HepG2 (cell line): ENCODE results near the gene AHSA1. TPM values are rescaled to one million over a fixed set of nuclear protein-coding genes. Genes with fewer than 3 reads are reported as not detected.

Source experiments
- CENPX ChIP-seq: sonication (generic); formaldehyde crosslinking; IDR thresholded peaks from 2 replicates; pipeline ENCODE4 v1.9.0; 2021; ENCODE audit warnings: mild to moderate bottlenecking, missing genetic modification reagents, moderate library complexity
- CTCF ChIP-seq: sonication (generic); formaldehyde crosslinking; IDR thresholded peaks from 2 replicates; pipeline ENCODE4 v1.5.0; 2020; ENCODE audit warnings: mild to moderate bottlenecking, missing genetic modification reagents, moderate library complexity
- GATAD2A ChIP-seq: IDR thresholded peaks from 2 replicates; pipeline ENCODE4 v1.6.1; 2016
- HNRNPH1 ChIP-seq: fragments of 200-400 bp; formaldehyde crosslinking; optimal IDR thresholded peaks from 2 replicates; pipeline ENCODE3; 2017; ENCODE audit warnings: mild to moderate bottlenecking, low read depth, low read length
- HOXD1 ChIP-seq: sonication (generic); formaldehyde crosslinking; IDR thresholded peaks from 2 replicates; pipeline ENCODE4 v1.5.0; 2020; ENCODE audit warnings: missing genetic modification reagents
- ISX ChIP-seq: sonication (generic); formaldehyde crosslinking; conservative IDR thresholded peaks from 2 replicates; pipeline ENCODE4 v1.5.0; 2020; ENCODE audit warnings: missing genetic modification reagents
- KDM1A ChIP-seq: IDR thresholded peaks from 2 replicates; pipeline ENCODE4 v1.6.1; 2016; ENCODE audit warnings: missing compliant biosample characterization
- MXI1 ChIP-seq: IDR thresholded peaks from 3 replicates; pipeline ENCODE4 v1.6.1; 2012; ENCODE audit warnings: low read depth, low read length, inconsistent platforms, borderline replicate concordance
- NCOA1 ChIP-seq: sonication (generic); formaldehyde crosslinking; IDR thresholded peaks from 2 replicates; pipeline ENCODE4 v1.9.0; 2021; ENCODE audit warnings: missing genetic modification reagents
- NFRKB ChIP-seq: fragments of 450-650 bp; IDR thresholded peaks from 2 replicates; pipeline ENCODE4 v1.6.1; 2017
- PAF1 ChIP-seq: IDR thresholded peaks from 2 replicates; pipeline ENCODE4 v1.6.1; 2016; ENCODE audit warnings: missing genetic modification reagents, missing compliant biosample characterization
- PHB2 ChIP-seq: fragments of 450-650 bp; IDR thresholded peaks from 2 replicates; pipeline ENCODE4 v1.6.1; 2018; ENCODE audit not compliant: partially characterized antibody
- PTBP1 ChIP-seq: fragments of 200-400 bp; formaldehyde crosslinking; IDR thresholded peaks from 2 replicates; pipeline ENCODE4 v1.6.1; 2018; ENCODE audit warnings: low read length, low read depth; ENCODE audit not compliant: poor library complexity, severe bottlenecking
- RARG ChIP-seq: sonication (generic); formaldehyde crosslinking; IDR thresholded peaks from 2 replicates; pipeline ENCODE4 v1.4.0; 2020; ENCODE audit warnings: low read depth, mild to moderate bottlenecking, missing genetic modification reagents
- RFXAP ChIP-seq: sonication (generic); formaldehyde crosslinking; IDR thresholded peaks from 2 replicates; pipeline ENCODE4 v1.4.0; 2020; ENCODE audit warnings: missing genetic modification reagents, borderline replicate concordance
- SP140L ChIP-seq: sonication (generic); formaldehyde crosslinking; IDR thresholded peaks from 2 replicates; pipeline ENCODE4 v1.4.0; 2020; ENCODE audit warnings: missing genetic modification reagents, borderline replicate concordance
- TARDBP ChIP-seq: sonication (generic); formaldehyde crosslinking; IDR thresholded peaks from 2 replicates; pipeline ENCODE4 v1.8.0; 2022; ENCODE audit warnings: mild to moderate bottlenecking, missing genetic modification reagents
- TSC22D2 ChIP-seq: sonication (generic); formaldehyde crosslinking; IDR thresholded peaks from 2 replicates; pipeline ENCODE4 v1.5.1; 2020; ENCODE audit warnings: missing genetic modification reagents, mild to moderate bottlenecking, borderline replicate concordance
- ZNF501 ChIP-seq: sonication (generic); formaldehyde crosslinking; IDR thresholded peaks from 2 replicates; pipeline ENCODE4 v1.5.1; 2020; ENCODE audit warnings: mild to moderate bottlenecking, moderate library complexity, missing genetic modification reagents
- ZNF816 ChIP-seq: sonication (generic); formaldehyde crosslinking; IDR thresholded peaks from 2 replicates; pipeline ENCODE4 v1.8.0; 2022; ENCODE audit warnings: missing genetic modification reagents, mild to moderate bottlenecking, borderline replicate concordance
- polyA plus RNA-seq, 8 experiments: library from polyadenylated mRNA; depleted of rRNA in 3 of 8; stranded (reverse) in 7 of 8; unstranded in 1 of 8; fragments of >200 nt; fragmentation: Illumina TruSeq in 4 of 8; extraction: Trizol in 4 of 8; gene quantifications; 2 replicates each; pipeline versions ENCODE4 v1.2.1 to v1.2.3, GENCODE V29; 2011 to 2016; ENCODE audit warnings: low read depth in 4 of 8, missing spikeins in 1 of 8, mixed read lengths in 1 of 8; ENCODE audit not compliant: insufficient read depth in 1 of 8
- total RNA-seq, 5 experiments: library from RNA; depleted of rRNA; stranded (reverse); fragments of >200 nt; fragmentation: Illumina TruSeq; extraction: Trizol; gene quantifications; 2 replicates each; pipeline ENCODE4 v1.2.3, GENCODE V29; 2016; ENCODE audit warnings: low read depth in 1 of 5
- TF ChIP-seq, protein P1 (sequence below): sonication (generic); formaldehyde crosslinking; IDR thresholded peaks from 2 replicates; pipeline ENCODE4 v1.5.1; 2020; ENCODE audit warnings: mild to moderate bottlenecking, missing genetic modification reagents, borderline replicate concordance
- TF ChIP-seq, protein P2 (sequence below): sonication (generic); formaldehyde crosslinking; IDR thresholded peaks from 2 replicates; pipeline ENCODE4 v1.4.0; 2020; ENCODE audit warnings: mild to moderate bottlenecking, missing genetic modification reagents, borderline replicate concordance

Gene AHSA1
- total and polyA plus RNA-seq, 2 of the 13 experiments (the other 11 are each of a cell fraction or from before 2014, with no cell fraction given), result 113 to 241 TPM

DNA sequence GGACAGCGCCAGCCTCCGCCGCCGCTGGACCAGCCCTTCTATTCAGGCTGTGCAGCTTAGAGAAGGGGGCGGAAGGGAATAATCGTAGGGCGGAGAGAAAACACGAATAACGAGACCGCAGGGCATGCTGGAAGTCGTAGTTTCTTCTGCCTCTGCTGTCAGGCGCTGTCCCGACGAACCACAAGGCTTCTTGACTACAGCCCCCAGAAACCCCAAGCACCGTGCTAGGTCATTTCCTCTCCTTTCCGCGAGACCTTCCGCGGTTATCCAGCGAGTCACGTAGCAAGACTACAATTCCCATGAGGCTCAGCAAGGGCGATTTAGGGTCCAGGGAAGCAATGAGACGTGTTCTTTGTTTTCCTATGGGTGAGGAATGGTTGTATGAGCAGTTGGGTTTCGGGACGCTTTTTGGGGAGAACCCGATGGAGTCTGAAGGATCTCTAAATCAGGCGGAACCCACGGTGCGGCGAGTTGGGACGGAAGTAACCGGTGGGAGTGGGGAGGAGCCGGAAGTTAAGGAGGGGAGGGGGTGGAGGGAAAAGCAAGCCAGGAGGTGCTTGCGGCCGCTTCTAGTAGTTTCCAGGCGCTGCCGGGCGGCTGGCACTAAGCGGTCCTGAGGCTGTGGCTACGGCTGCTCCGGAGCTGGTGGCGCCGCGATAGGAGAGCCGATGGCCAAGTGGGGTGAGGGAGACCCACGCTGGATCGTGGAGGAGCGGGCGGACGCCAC lies at the start of gene AHSA1, which contains the start of gene VIPAS39 (continued):
- peak; percentile 28; the same call in 1 of the 2 replicates for TF ChIP-seq CTCF (CRISPR knock-in tag)
- peak; percentile 82; the same call in 1 of the 3 replicates for TF ChIP-seq MXI1
- TF ChIP-seq ISX (CRISPR knock-in tag), result no peak
- no peak for TF ChIP-seq RFXAP
- TF ChIP-seq, protein P1, sequence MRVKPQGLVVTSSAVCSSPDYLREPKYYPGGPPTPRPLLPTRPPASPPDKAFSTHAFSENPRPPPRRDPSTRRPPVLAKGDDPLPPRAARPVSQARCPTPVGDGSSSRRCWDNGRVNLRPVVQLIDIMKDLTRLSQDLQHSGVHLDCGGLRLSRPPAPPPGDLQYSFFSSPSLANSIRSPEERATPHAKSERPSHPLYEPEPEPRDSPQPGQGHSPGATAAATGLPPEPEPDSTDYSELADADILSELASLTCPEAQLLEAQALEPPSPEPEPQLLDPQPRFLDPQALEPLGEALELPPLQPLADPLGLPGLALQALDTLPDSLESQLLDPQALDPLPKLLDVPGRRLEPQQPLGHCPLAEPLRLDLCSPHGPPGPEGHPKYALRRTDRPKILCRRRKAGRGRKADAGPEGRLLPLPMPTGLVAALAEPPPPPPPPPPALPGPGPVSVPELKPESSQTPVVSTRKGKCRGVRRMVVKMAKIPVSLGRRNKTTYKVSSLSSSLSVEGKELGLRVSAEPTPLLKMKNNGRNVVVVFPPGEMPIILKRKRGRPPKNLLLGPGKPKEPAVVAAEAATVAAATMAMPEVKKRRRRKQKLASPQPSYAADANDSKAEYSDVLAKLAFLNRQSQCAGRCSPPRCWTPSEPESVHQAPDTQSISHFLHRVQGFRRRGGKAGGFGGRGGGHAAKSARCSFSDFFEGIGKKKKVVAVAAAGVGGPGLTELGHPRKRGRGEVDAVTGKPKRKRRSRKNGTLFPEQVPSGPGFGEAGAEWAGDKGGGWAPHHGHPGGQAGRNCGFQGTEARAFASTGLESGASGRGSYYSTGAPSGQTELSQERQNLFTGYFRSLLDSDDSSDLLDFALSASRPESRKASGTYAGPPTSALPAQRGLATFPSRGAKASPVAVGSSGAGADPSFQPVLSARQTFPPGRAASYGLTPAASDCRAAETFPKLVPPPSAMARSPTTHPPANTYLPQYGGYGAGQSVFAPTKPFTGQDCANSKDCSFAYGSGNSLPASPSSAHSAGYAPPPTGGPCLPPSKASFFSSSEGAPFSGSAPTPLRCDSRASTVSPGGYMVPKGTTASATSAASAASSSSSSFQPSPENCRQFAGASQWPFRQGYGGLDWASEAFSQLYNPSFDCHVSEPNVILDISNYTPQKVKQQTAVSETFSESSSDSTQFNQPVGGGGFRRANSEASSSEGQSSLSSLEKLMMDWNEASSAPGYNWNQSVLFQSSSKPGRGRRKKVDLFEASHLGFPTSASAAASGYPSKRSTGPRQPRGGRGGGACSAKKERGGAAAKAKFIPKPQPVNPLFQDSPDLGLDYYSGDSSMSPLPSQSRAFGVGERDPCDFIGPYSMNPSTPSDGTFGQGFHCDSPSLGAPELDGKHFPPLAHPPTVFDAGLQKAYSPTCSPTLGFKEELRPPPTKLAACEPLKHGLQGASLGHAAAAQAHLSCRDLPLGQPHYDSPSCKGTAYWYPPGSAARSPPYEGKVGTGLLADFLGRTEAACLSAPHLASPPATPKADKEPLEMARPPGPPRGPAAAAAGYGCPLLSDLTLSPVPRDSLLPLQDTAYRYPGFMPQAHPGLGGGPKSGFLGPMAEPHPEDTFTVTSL (CRISPR knock-in tag), result no peak
- TF ChIP-seq KDM1A (CRISPR knock-in tag), result no peak
- TF ChIP-seq PTBP1, result no peak
- no peak for TF ChIP-seq PAF1 (CRISPR knock-in tag)
- no peak for TF ChIP-seq HNRNPH1
- TF ChIP-seq GATAD2A (CRISPR knock-in tag), result no peak
- TF ChIP-seq TSC22D2 (CRISPR knock-in tag), result no peak; the same call in 1 of the 2 replicates
- TF ChIP-seq NFRKB, result no peak
- TF ChIP-seq ZNF501 (CRISPR knock-in tag), result peak; percentile 87
- peak; percentile 45; the same call in 1 of the 2 replicates for TF ChIP-seq TARDBP (CRISPR knock-in tag)
- TF ChIP-seq SP140L (CRISPR knock-in tag), result 0 out of 2 replicates have a peak, but pooled peaks have one; percentile 9
- no peak for TF ChIP-seq CENPX (CRISPR knock-in tag)
- TF ChIP-seq, protein P2, sequence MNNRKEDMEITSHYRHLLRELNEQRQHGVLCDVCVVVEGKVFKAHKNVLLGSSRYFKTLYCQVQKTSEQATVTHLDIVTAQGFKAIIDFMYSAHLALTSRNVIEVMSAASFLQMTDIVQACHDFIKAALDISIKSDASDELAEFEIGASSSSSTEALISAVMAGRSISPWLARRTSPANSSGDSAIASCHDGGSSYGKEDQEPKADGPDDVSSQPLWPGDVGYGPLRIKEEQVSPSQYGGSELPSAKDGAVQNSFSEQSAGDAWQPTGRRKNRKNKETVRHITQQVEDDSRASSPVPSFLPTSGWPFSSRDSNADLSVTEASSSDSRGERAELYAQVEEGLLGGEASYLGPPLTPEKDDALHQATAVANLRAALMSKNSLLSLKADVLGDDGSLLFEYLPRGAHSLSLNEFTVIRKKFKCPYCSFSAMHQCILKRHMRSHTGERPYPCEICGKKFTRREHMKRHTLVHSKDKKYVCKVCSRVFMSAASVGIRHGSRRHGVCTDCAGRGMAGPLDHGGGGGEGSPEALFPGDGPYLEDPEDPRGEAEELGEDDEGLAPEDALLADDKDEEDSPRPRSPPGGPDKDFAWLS (CRISPR knock-in tag), result no peak
- TF ChIP-seq ZNF816, result peak; percentile 15; the same call in 1 of the 2 replicates
- TF ChIP-seq RARG (CRISPR knock-in tag), result no peak; the same call in 1 of the 2 replicates
- 0 out of 2 replicates have a peak, but pooled peaks have one; percentile 14 for TF ChIP-seq NCOA1 (CRISPR knock-in tag)
- TF ChIP-seq HOXD1 (CRISPR knock-in tag), result peak; percentile 58; the same call in 1 of the 2 replicates
- no peak for TF ChIP-seq PHB2
